GOT3 (cell line): ENCODE results near the gene MTHFD1L.
"Not testable (repeated sequence)": the region's sequence is repeated elsewhere in the genome, so short reads cannot be mapped to it uniquely, and the experiment has no call there.

Experiments
- DNase-seq: peaks from one replicate; lab custom pipeline; 2025; ENCODE audit warnings: mixed read lengths; lab: John Stamatoyannopoulos, UW

The MTHFD1L gene

GRCh38 chr6:151095538-151096254 lies 230.2 kb downstream of the MTHFD1L start:
- no peak for DNase-seq

GRCh38 chr6:151096255-151096612 lies 230.7 kb downstream of the MTHFD1L start:
- no peak for DNase-seq

- DNase-seq, result no peak
Observed at GRCh38 chr6:151096691-151097606, 231.4 kb downstream of the MTHFD1L start.

- no peak for DNase-seq
Observed at GRCh38 chr6:151098166-151098565, 232.7 kb downstream of the MTHFD1L start.

GRCh38 chr6:151100326-151100725 lies 234.8 kb downstream of the MTHFD1L start:
- no peak for DNase-seq

GRCh38 chr6:151101161-151101815 lies 235.8 kb downstream of the MTHFD1L start:
- no peak for DNase-seq

GRCh38 chr6:151101816-151102694 lies 236.6 kb downstream of the MTHFD1L start:
- no peak for DNase-seq

- DNase-seq, result no peak
Observed at GRCh38 chr6:151103266-151103665, 237.8 kb downstream of the MTHFD1L start.

- DNase-seq, result no peak
Observed at GRCh38 chr6:151107897-151108427, 242.5 kb downstream of the MTHFD1L start.

- no peak for DNase-seq
Observed at GRCh38 chr6:151108548-151108947, 243.0 kb downstream of the MTHFD1L start.

GRCh38 chr6:151109361-151109760 lies 243.9 kb downstream of the MTHFD1L start:
- DNase-seq, result no peak

GRCh38 chr6:151109869-151110575 lies 244.5 kb downstream of the MTHFD1L start:
- DNase-seq, result no peak

- DNase-seq, result no peak
Observed at GRCh38 chr6:151110576-151110905, 245.0 kb downstream of the MTHFD1L start.

GRCh38 chr6:151111670-151112069 lies 246.2 kb downstream of the MTHFD1L start:
- no peak for DNase-seq

GRCh38 chr6:151112130-151112529 lies 246.6 kb downstream of the MTHFD1L start:
- no peak for DNase-seq

- DNase-seq, result not testable (repeated sequence)
Observed at GRCh38 chr6:151112884-151113283, 247.4 kb downstream of the MTHFD1L start.

- DNase-seq, result no peak
Observed at GRCh38 chr6:151113641-151114040, 248.1 kb downstream of the MTHFD1L start.

- no peak for DNase-seq
Observed at GRCh38 chr6:151118461-151119123, 253.1 kb downstream of the MTHFD1L start.

- DNase-seq, result no peak
Observed at GRCh38 chr6:151119823-151120524, 254.5 kb downstream of the MTHFD1L start.

- no peak for DNase-seq
Observed at GRCh38 chr6:151121900-151122299, 256.4 kb downstream of the MTHFD1L start.
